HepG2 (cell line): ENCODE results near the gene C1GALT1. TPM values are rescaled to one million over a fixed set of nuclear protein-coding genes. Genes with fewer than 3 reads are reported as not detected.

Experiments used
- ATAC-seq: fragments of 200-7000 bp; cut with Tn5 transposase; 3 replicates; pipeline ENCODE4 v1.9.1; 2020; ENCODE audit warnings: mild to moderate bottlenecking, moderate library complexity
- BruUV-seq: library from RNA; stranded (reverse); fragments of 400-500 nt; replicated peaks from 2 replicates; lab custom pipeline; 2021; lab: Mats Ljungman, UMichigan
- CTCF ChIA-PET: fragments of 300-600 bp; formaldehyde crosslinking; extraction: SDS; loops from one replicate; lab custom pipeline; 2021; ENCODE audit warnings: low total read pairs, inconsistent platforms, low intra/inter-chr PET ratio; lab: Yijun Ruan, JAX
- POLR2A ChIA-PET: fragments of 350-600 bp; sonication (Branson Sonifier 250); formaldehyde crosslinking; loops from one replicate; lab custom pipeline; 2020; ENCODE audit warnings: antibody characterized with exemption, inconsistent platforms; lab: Yijun Ruan, JAX
- DNase-seq: peaks from one replicate; pipeline ENCODE4 v3.0.0-alpha.2; 2015; ENCODE audit warnings: low spot score
- FAIRE-seq: peaks from 3 replicates; lab custom pipeline; 2011; peaks lifted over from hg19 to GRCh38; lab: Jason Lieb, UNC
- H2AFZ ChIP-seq: one replicate; pipeline ENCODE4 v1.6.1; 2011; ENCODE audit warnings: low read length, inconsistent platforms
- H3K27ac ChIP-seq: fragments of 300-600 bp; 3 replicates; pipeline ENCODE4 v1.8.0; 2011; ENCODE audit warnings: mixed run types, mild to moderate bottlenecking, mixed read lengths, low read length, inconsistent platforms; ENCODE audit not compliant: insufficient read depth; ENCODE audit errors: extremely low read length
- H3K27me3 ChIP-seq, 2 experiments: fragments of 200-600 bp in 1 of 2; 2 replicates in 1 of 2; 3 replicates in 1 of 2; pipeline versions ENCODE4 v1.6.0 to v1.8.0; 2011; ENCODE audit warnings: low read length in 2 of 2, mild to moderate bottlenecking in 2 of 2, moderate library complexity in 2 of 2, inconsistent platforms in 1 of 2; ENCODE audit not compliant: insufficient read depth in 2 of 2, control insufficient read depth in 1 of 2
- H3K36me3 ChIP-seq, 2 experiments: fragments of 200-600 bp in 1 of 2; replicated peaks in 1 of 2; 2 replicates in 1 of 2; 3 replicates in 1 of 2; pipeline versions ENCODE4 v1.5.1 to v1.8.0; 2011; ENCODE audit warnings: low read length in 2 of 2, inconsistent platforms in 1 of 2; ENCODE audit not compliant: insufficient read depth in 2 of 2, control insufficient read depth in 1 of 2
- H3K4me1 ChIP-seq: 2 replicates; pipeline ENCODE4 v1.5.1; 2012; ENCODE audit warnings: low read length, inconsistent platforms; ENCODE audit not compliant: insufficient read depth
- H3K4me2 ChIP-seq: 2 replicates; pipeline ENCODE4 v1.6.0; 2011; ENCODE audit warnings: low read depth, low read length, inconsistent platforms
- H3K4me3 ChIP-seq, 3 experiments: fragments of 200-600 bp in 1 of 3; sonication (generic), shearing (Covaris generic) in 1 of 3; replicated peaks in 1 of 3; 2 replicates each; pipeline ENCODE4 v1.5.1; 2011 to 2016; ENCODE audit warnings: low read length in 3 of 3, inconsistent platforms in 2 of 3, low read depth in 2 of 3, mild to moderate bottlenecking in 2 of 3, control low read depth in 1 of 3, mixed read lengths in 1 of 3; ENCODE audit not compliant: insufficient read depth in 1 of 3
- H3K79me2 ChIP-seq: one replicate; pipeline ENCODE4 v1.6.1; 2011; ENCODE audit warnings: low read length, inconsistent platforms; ENCODE audit not compliant: insufficient read depth
- H3K9ac ChIP-seq: 2 replicates; pipeline ENCODE4 v1.6.0; 2011; ENCODE audit warnings: mild to moderate bottlenecking, low read depth, low read length, inconsistent platforms; ENCODE audit not compliant: insufficient read depth
- H3K9me3 ChIP-seq: 2 replicates; pipeline ENCODE4 v1.5.1; 2012; ENCODE audit warnings: mild to moderate bottlenecking, low read length
- H4K20me1 ChIP-seq: 2 replicates; pipeline ENCODE4 v1.6.0; 2011; ENCODE audit warnings: inconsistent platforms, mild to moderate bottlenecking, low read length, moderate library complexity; ENCODE audit not compliant: insufficient read depth
- AGO2 ChIP-seq: fragments of 200-400 bp; formaldehyde crosslinking; optimal IDR thresholded peaks from 2 replicates; pipeline ENCODE3; 2017; ENCODE audit warnings: mild to moderate bottlenecking, low read depth, low read length, moderate library complexity
- EED ChIP-seq: sonication (generic); formaldehyde crosslinking; IDR thresholded peaks from 2 replicates; pipeline ENCODE4 v1.5.0; 2020; ENCODE audit warnings: mild to moderate bottlenecking, missing genetic modification reagents
- ELF3 ChIP-seq: IDR thresholded peaks from 2 replicates; pipeline ENCODE4 v1.6.1; 2016; ENCODE audit warnings: missing genetic modification reagents, missing compliant biosample characterization
- GMEB2 ChIP-seq: IDR thresholded peaks from 2 replicates; pipeline ENCODE4 v1.6.1; 2016; ENCODE audit warnings: missing biosample characterization, missing genetic modification reagents, low read depth
- LRRFIP1 ChIP-seq: sonication (generic); formaldehyde crosslinking; conservative IDR thresholded peaks from 2 replicates; pipeline ENCODE4 v1.4.0; 2020; ENCODE audit warnings: missing genetic modification reagents
- MAFF ChIP-seq: IDR thresholded peaks from 2 replicates; pipeline ENCODE4 v1.6.1; 2011; ENCODE audit warnings: low read depth, low read length, improper control_type of control experiment
- MEIS1 ChIP-seq: sonication (generic); formaldehyde crosslinking; IDR thresholded peaks from 2 replicates; pipeline ENCODE4 v1.9.0; 2021; ENCODE audit warnings: mild to moderate bottlenecking, missing genetic modification reagents, moderate library complexity, borderline replicate concordance
- NR2F2 ChIP-seq: IDR thresholded peaks from 2 replicates; pipeline ENCODE4 v1.6.1; 2012; ENCODE audit warnings: low read depth, inconsistent platforms, borderline replicate concordance
- RBFOX2 ChIP-seq: fragments of 200-400 bp; formaldehyde crosslinking; IDR thresholded peaks from 2 replicates; pipeline ENCODE4 v1.6.1; 2017; ENCODE audit warnings: low read depth, mild to moderate bottlenecking, low read length
- SUZ12 ChIP-seq: fragments of 150-350 bp; IDR thresholded peaks from 2 replicates; pipeline ENCODE4 v1.6.1; 2014; ENCODE audit warnings: low read depth, low read length
- ZC3H4 ChIP-seq: sonication (generic); formaldehyde crosslinking; IDR thresholded peaks from 2 replicates; pipeline ENCODE4 v1.4.0; 2020; ENCODE audit warnings: missing genetic modification reagents, borderline replicate concordance
- ZNF652 ChIP-seq: IDR thresholded peaks from 2 replicates; pipeline ENCODE4 v1.6.1; 2016; ENCODE audit warnings: low read depth, borderline replicate concordance
- WGBS: methylation state at CpG from one replicate; pipeline ENCODE4 v1.1.6; 2017; ENCODE audit warnings: low lambda C conversion rate; 5-methylcytosine and 5-hydroxymethylcytosine counted together
- in situ Hi-C: cut with HindIII; loops from 2 replicates; pipeline ENCODE4 v1.10.0; 2017; ENCODE audit warnings: low pct_unique_long_range_greater_than_20kb; ENCODE audit not compliant: extremely low pct_ligation_motif_present
- intact Hi-C: fragments of 100-400 bp; cut with micrococcal nuclease; formaldehyde crosslinking; loops from one replicate; pipeline ENCODE4 v1.10.0; 2022; ENCODE audit not compliant: unreplicated experiment
- polyA plus RNA-seq, 8 experiments: library from polyadenylated mRNA; depleted of rRNA in 3 of 8; stranded (reverse) in 7 of 8; unstranded in 1 of 8; fragments of >200 nt; fragmentation: Illumina TruSeq in 4 of 8; extraction: Trizol in 4 of 8; gene quantifications; 2 replicates each; pipeline versions ENCODE4 v1.2.1 to v1.2.3, GENCODE V29; 2011 to 2016; ENCODE audit warnings: low read depth in 4 of 8, missing spikeins in 1 of 8, mixed read lengths in 1 of 8; ENCODE audit not compliant: insufficient read depth in 1 of 8
- total RNA-seq, 5 experiments: library from RNA; depleted of rRNA; stranded (reverse); fragments of >200 nt; fragmentation: Illumina TruSeq; extraction: Trizol; gene quantifications; 2 replicates each; pipeline ENCODE4 v1.2.3, GENCODE V29; 2016; ENCODE audit warnings: low read depth in 1 of 5

The C1GALT1 gene
- total and polyA plus RNA-seq, 2 of the 13 experiments (the other 11 are each of a cell fraction or from before 2014, with no cell fraction given) = 57.1 to 65.9 TPM

GRCh38 chr7:7190142-7190541, 7.8 kb downstream of the C1GALT1 start:
- BruUV-seq = no TSS peak
- no peak for FAIRE-seq
- peak; percentile 68 for TF ChIP-seq ZNF652 (CRISPR knock-in tag)
- no peak for TF ChIP-seq EED (CRISPR knock-in tag)
- TF ChIP-seq GMEB2 = no peak
- TF ChIP-seq LRRFIP1 (CRISPR knock-in tag) = no peak
- TF ChIP-seq SUZ12 = no peak
- TF ChIP-seq NR2F2 = no peak
- TF ChIP-seq RBFOX2 = peak; percentile 61
- 0 out of 2 replicates have a peak, but pooled peaks have one; percentile 18 for TF ChIP-seq MAFF
- peak; percentile 30 for TF ChIP-seq AGO2
- TF ChIP-seq ZC3H4 (CRISPR knock-in tag) = no peak
- TF ChIP-seq ELF3 (CRISPR knock-in tag) = no peak
- TF ChIP-seq MEIS1 (CRISPR knock-in tag) = no peak
- TF ChIP-seq, all 625 proteins: peak for 4
- in situ Hi-C loops = no loop called here
- intact Hi-C loops = no loop called here
- H3K27me3 ChIP-seq = no peaks in the 10 kb centered on the region
- no peak overlapping the region for H3K4me2 ChIP-seq
- POLR2A ChIA-PET = interaction anchor here (1.0 kb wide), 2 partner anchors 9 to 16 kb away, joined by 3 to 4 read pairs; partner anchors contain the start of gene C1GALT1
- no peak overlapping the region; a peak in 1 of 6 replicates for H3K4me3 ChIP-seq
- H3K36me3 ChIP-seq = peaks cover 0 to 11% of the 10 kb centered on the region in 2 experiments; a peak in 3 of 5 replicates
- H3K79me2 ChIP-seq = peaks cover 99% of the 10 kb centered on the region
- CTCF ChIA-PET = no interaction called here
- no peak overlapping the region for H3K27ac ChIP-seq
- peaks cover 92% of the 10 kb centered on the region for H3K4me1 ChIP-seq
- WGBS = 86% methylated on average over 5 of the region's 5 CpGs
- DNase-seq (no peak), ATAC-seq (no peak)
- no peak overlapping the region for H2AFZ ChIP-seq
- H3K9ac ChIP-seq = no peak overlapping the region
- peaks cover 4% of the 10 kb centered on the region; the same call in 1 of the 2 replicates for H3K9me3 ChIP-seq
- H4K20me1 ChIP-seq = peaks cover 59% of the 10 kb centered on the region
